GM18907 (cell line): ENCODE measurements around the gene CD70.
"Not testable (repeated sequence)": the region's sequence is repeated elsewhere in the genome, so short reads cannot be mapped to it uniquely, and the experiment has no call there.

Source experiments
- ATAC-seq: cut with Tn5 transposase; IDR thresholded peaks from one replicate; pipeline ENCODE4 v1.9.1; 2021; ENCODE audit warnings: mild to moderate bottlenecking, moderate library complexity; ENCODE audit not compliant: unreplicated experiment

Gene CD70

DNA sequence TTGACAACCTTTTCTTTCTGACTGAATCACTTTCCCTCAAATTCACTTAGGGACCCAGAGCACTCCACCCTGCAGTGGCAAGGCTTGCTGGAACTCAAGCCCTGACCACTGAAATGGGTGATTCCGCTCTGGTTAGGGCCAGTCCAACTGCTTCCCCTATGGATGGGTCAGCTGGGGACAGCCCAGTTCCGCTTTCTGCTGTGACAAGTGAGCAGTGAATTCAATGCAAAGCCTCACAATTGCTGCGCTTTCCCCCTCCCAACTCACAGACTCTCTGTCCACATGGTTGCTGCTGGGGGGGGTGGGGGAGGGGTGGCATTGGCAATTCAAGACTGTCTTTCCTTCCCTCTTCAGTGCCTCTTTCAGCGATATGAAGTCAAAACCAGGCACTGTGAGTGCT lies 18.7 kb downstream of the CD70 start:
- no peak for ATAC-seq

DNA sequence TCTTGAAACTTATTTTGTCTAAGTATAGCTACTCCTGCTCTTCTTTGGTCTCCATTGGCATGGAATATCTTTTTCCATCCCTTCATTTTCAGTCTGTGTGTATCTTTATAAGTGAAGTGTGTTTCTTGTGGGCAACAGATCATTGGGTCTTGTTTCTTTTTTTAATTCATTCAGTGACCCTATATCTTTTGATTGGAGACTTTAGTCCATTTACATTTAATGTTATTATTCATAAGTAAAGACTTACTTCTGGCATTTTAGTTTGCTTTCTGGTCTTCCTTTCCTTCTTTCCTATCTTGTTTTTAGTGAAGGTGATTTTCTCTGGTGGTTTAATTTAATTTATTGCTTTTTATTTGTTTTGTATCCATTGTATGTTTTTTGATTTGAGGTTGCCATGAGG lies 19.8 kb downstream of the CD70 start:
- no peak for ATAC-seq

DNA sequence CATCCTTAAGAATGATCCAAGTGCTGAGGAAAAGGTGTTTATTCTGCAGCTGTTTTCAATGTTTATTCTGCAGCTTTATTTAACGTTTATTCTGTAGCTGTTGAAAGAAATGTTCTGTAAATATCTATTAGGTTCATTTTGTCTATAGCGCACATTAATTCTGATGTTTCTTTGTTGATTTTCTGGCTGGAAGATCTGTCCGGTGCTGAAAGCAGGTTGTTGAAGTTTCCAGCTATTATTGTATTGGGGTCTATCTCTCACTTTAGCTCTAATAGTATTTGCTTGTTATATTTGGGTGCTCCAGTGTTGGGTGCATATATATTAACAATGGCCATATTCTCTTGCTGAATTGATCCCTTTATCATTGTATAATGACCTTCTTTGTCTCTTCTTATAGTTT lies 20.2 kb downstream of the CD70 start:
- no peak for ATAC-seq

DNA sequence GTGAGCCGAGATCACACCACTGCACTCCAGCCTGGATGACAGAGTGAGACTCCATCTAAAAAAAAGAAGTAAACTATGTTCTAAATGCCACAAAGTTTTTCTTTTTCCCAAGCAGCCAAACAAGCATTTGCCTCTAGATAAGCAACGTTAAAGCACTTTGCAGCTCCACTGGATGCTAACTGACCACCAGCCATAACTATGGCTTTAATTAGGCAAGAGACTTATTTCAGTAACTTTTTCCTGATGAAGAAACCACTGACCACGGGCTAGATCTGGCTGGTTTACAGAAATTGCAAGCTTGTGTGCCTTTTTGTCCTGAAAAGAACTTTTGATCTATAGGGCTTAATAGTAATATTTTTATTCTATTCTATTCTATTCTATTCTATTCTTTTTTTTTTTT lies 22.1 kb downstream of the CD70 start:
- ATAC-seq = no peak

DNA sequence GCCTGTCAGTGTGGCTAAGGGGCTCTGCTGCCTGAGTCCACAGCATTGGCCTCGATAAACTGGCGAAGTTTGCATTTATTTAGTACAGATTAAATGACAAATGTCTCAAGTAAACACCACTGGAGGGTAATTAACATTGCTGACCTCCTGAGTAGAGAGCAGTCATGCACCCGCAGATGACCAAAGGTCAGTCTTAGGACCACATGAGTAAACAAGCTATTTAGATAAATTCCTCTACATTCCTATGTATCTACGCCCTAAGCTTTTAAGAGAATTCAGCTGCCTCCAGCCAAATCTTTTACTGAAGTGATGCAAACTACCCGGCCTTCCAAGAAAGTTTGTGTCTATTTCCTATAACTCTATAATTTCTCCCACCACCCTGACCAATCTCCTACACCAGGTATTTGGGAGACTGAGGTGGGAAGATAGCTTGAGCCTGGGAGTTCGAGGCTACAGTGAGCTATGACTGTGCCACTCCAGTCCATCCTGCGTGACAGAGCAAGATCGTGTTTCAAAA lies 22.9 kb downstream of the CD70 start:
- ATAC-seq = no peak

DNA sequence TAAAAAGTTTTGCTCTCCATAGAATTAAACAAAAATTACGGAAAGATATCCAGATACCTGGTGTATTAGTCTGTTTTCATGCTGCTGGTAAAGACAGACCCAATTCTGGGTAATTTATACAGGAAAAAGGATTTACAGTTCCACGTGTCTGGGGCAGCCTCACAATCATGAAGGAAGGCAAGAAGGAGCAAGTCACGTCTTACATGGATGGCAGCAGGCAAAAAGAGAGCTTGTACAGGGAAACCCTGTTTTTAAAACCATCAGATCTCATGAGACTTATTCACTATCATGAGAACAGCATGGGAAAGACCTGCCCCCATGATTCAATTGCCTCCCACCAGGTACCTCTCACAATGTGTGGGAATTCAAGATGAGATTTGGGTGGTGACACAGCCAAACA lies 24.2 kb downstream of the CD70 start:
- ATAC-seq = not testable (repeated sequence)

DNA sequence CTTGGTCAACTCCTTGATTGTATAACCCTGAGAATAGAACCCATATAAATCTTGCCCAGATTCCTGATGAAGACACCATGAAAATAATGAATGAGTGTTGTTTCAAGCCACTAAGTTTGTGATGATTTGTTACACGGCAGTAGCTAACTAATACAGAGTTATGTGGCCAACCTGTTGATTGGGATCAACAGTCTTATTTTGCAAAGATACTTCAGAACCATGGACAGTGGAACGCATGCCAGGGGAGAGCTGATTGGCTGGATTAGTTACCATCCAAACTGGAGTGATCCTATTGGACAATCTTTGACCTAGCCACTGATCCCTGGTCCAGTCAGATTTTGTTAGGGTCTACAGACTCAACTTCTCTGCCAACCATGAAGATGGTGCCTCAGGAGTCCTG lies 26.6 kb downstream of the CD70 start:
- no peak for ATAC-seq

DNA sequence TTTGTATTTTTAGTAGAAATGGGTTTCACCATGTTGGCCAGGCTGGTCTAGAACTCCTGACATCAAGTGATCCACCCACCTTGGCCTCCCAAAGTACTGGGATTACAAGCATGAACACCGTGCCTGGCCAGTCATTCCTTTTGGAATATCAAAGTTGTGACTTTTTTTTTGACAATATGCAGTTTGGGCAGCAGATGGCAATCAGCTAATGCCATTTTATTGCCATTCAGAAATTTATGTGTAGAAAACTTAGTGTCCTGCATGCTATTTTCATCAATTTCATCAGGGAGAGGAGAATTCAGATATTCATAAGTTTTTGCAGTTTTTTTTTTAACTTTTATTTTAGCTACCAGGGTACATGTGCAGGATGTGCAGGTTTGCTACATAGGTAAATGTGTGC lies 28.5 kb downstream of the CD70 start:
- not testable (repeated sequence) for ATAC-seq

DNA sequence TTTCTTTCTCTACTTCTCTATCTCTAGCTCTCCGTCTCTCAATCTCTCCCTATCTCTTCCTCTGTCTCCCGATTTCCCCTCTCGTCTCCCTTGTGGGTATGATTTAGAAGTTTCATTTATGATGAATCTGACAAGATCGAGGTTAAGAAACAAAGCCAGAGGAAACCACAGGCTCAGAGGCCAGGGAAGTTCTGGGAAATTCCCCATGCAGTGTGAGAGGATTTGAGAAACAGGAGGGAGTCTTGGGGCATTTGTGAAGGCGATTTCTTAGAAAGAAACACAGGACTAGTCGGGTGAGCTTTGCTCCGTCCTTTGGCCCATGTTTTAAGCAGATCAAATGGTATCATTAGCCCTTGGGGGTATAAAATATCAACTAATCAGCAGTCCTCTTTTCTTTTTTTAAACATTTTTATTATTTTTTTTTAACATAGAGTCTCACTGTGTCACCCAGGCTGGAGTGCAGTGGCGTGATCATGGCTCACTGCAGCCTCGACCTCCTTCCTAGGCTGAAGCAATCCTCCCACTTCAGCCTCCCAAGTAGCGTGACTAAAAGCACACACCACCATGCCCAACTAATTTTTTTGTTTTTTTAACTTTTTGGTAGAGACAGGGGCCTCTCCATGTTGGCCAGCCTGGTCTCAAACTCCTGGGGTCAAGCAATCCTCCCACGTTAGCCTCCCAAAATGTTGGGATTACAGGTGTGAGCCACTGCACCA lies 34.3 kb downstream of the CD70 start:
- ATAC-seq = no peak

DNA sequence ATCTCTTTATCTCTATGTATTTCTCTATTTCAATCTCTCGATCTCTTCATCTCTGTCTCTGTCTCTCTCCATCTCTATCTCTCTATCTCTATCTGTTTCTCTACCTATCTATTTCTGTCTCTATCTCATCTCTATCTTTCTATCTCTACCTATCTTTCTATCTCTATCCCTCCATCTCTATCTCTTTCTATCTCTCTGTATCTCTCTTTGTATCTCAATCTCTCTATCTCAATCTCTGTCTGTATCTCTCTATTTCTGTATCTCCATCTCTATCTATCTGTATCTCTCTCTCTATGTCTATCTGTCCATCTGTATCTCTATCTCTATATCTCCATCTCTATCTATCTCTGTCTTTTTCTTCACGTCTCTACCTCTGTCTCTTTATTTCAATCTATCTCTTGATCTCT lies 34.9 kb downstream of the CD70 start:
- ATAC-seq = no peak

DNA sequence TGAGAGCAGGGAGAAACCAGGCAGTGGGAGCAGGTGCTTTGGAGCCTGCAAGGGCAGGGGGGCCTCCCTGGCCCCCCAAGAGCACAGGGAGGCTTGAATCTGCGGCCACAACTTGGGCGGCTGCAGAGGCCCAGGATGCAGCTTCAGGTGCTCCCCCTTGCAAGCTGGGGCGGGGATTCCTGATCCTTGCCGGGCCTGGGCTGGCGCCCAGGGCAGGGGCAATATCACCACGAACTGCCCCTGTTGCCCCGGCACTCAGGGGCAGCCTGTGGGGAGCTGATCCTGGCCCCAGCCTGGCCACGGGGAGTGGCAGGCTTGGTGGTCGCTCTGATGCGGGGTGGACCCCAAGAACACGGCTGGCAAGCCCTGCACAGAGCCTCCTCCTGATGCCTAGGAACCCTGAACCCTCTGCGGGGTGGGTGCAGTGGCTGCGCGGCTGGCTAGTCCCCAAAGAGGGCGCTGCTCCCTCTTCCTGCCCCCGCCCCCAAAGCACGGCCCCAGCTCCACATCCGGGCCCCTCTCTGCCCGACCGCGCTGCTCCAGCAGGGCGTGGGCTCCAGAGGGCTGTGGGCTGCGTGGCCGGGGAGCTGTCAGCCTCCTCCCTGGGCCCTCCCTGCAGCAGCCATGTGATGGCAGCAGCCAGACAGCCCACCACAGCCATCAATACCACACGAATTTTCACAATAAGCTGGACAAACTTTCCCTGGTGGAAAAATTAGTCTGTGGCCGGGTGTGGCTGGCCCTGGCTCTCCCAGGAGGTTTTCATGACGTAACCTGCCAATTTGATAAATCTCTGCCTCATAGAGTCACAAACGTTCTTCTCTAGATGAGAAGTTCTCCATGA lies 39.1 kb downstream of the CD70 start:
- peak; percentile 63 for ATAC-seq

DNA sequence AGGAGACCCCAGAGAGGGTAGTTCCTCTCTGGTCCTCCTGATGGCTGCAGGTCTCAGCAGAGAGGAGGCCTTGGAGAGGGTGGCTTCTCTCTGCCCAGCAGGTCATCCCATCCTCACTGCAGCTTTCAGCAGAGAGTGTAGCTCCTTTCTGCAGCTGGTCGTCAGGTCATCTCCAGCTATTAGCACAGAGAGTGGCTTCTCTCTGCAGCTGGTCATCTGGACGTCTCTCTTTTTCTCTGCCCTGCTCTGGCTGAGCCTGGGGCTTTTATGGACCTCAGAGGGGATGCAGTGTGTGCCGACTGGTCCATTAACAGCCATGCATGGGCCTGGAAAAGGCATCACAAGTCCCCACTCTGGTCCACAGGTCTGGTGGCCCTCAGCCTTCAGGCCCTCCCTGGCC lies 39.9 kb downstream of the CD70 start:
- no peak for ATAC-seq

DNA sequence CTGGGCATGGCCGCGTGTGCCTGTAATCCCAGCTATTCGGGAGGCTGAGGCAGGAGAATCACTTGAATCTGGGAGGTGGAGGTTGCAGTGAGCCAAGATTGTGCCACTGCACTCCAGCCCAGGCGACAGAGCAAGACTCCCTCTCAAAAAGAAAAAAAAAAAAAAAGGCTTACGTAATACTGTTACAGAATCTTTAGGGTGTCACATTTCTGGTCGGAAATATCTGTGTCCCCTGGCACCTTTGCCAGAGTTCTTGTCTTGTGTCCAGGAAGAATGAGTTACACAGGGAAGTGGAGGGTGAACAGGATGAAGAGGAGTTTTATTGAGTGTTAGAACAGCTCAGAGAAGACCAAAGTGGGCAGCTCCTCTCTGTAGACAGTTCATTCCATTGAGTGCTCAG lies 40.3 kb downstream of the CD70 start:
- not testable (repeated sequence) for ATAC-seq

DNA sequence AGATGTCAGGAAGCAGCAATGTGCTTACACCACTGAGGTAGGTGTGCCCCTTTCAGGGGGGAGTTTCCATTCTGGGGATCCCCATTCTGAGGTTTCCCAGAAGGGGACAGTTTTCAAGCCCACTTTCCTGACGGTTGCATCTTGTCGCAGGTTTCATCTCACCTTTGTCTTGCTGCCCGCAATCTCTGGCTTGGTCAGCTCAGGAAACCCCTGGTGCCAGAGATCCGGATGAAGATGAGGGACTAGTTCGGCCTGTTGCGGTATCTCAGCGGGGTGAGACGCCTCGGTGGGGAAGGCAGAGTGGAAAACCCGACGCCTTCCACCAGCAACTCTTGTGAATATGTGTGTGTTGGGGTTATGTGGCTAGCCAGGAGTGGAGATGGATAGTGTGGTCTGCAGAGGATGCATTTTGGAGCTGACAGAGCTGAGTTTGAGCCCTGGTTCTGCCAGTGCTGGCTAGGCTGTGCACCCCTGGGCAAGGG lies 47.0 kb downstream of the CD70 start:
- ATAC-seq = no peak

DNA sequence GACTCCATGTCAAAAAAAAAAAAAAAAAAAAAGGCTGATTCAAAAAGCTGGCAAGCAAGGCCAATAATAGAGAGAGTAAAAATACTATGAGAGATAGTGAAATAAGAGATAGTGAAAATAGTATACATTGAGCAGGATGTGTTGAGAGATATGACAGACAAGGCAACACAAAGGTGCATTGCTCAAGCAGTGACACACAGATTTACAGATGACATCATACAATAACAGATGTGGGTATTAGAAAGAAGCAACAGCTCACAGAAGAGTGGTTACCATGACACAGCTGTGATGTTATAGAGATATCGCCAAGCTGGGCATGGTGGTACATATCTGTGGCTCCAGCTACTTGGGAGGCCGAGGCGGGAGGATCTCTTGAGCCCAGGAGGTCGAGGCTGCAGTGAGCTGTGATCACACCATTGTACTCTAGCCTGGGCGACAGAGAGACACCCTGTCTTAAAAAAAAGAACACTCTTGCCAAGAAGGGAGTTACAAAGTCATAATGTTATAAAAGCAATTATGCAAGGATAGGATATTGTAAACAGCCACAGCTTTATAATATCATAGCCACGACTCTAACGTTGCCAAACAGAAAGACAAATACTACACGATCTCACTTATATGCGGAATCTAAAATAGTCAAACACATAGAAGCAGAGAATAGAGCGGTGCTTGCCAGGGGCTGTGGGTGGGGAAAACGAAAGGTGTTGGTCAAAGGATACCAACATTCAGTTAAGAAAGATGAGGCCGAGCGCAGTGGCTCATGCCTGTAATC lies 49.8 kb downstream of the CD70 start:
- no peak for ATAC-seq

DNA sequence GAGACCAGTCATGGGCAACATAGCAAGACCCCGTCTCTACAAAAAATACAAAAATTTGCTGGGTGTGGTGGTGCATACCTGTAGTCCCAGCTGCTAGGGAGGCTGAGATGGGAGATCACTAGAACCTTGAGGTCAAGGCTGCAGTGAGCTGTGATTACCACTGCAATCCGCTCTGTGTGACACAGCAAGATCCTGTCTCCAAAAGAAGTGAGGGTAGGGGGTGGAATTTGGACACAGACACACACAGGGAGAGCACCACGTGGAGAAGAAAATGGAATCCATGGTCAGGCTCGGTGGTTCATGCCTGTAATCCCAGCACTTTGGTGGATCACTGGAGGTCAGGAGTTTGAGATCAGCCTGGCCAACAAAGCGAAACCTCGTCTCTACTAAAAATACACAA lies 51.4 kb downstream of the CD70 start:
- ATAC-seq = no peak
